NCI-H524 treated with DMSO at 0.1 percent for 48 hours (cell line): Measurements from ENCODE around the gene ZNF384.

Experiments used
- DNase-seq: peaks from one replicate; lab custom pipeline; 2025; lab: John Stamatoyannopoulos, UW

Gene ZNF384

DNA sequence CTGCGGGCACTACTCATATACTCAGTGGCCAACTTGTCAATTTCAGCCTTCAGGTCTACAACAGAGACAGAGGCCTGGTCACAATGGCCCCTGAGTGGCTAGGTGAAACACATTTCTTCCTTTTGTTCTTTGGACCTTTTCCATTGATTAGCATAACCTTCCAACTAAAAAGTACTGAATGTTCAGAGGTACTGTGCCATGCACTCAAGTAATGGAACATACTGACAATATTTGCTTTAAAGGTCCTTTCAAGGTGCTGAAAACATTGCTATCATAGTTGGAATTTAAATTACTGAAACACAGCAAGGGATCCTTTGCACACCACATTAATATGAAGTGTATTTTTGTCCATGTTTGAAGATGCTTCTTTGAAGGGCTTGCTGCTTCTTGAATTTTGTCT is 35.8 kb downstream of the ZNF384 start:
- no peak for DNase-seq

DNA sequence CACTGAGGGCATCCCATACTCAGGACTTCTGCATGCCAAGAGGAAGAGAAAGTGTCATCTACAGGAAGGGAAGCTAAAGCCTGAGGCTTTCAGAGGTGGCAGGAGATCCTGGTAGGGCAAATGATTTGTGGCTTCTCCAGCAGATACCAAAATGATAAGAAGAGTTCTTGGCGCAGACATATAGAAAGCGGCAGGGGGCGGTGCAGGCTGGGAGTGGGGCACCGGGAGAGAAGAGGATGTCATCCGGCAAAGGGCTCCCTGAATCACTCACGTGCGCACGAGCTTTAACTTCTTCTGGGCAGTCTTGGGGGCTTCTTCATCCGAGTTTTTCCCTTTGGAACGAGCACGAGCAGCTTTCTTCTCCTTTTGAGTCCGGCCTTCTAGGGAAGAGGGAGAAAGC is 36.8 kb downstream of the ZNF384 start:
- DNase-seq: no peak

DNA sequence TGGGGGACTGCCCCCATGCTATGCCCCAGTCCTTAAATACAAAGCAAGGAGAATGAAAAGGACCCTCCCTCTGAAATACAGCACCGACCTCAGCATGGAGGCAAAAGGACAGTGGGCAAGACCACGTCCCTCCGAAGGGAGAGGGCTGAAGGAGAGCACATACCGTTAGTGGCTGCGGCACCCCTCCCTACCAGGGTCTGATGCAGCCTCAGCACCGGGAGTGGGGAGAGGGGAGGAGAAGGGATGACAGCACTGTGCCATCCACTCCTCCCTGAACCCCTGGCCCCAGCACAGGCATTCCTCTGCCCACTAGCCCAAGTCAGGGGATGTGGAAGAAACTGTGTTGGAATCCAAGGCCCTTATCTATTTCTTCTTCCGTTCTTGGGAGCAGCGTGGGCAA is 38.3 kb downstream of the ZNF384 start:
- no peak for DNase-seq

DNA sequence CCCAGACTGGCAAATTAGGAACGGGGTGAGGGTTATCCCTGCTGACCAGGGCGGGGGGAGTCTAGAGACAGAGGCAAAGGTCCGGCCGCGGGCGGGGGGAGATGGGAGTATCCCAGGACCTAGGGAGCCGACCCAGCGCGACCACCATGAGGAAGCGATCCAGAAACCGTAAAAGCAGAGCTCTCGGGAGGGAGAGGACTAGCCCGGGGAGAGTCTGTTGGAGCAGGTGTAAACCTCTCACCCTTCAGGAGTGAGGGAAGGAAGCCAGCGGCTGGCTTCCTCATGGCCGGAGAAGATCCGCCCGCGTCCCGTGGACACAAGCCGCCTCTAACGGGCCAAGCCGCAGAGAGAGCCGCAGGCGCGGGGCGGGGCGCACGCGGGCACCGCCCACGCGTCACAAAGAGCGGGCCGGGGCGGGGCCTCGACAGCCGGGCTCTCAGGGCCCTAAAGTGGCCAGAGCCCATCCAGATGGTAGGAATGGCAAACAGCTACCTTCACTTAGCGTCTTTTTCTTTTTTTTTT is 42.0 kb downstream of the ZNF384 start, which contains the start of gene ACRBP:
ACRBP (minus strand) TSS at position 350 of the 522 bp plus-strand sequence; CDS start at position 284, 66 bp downstream.
- DNase-seq: no peak

DNA sequence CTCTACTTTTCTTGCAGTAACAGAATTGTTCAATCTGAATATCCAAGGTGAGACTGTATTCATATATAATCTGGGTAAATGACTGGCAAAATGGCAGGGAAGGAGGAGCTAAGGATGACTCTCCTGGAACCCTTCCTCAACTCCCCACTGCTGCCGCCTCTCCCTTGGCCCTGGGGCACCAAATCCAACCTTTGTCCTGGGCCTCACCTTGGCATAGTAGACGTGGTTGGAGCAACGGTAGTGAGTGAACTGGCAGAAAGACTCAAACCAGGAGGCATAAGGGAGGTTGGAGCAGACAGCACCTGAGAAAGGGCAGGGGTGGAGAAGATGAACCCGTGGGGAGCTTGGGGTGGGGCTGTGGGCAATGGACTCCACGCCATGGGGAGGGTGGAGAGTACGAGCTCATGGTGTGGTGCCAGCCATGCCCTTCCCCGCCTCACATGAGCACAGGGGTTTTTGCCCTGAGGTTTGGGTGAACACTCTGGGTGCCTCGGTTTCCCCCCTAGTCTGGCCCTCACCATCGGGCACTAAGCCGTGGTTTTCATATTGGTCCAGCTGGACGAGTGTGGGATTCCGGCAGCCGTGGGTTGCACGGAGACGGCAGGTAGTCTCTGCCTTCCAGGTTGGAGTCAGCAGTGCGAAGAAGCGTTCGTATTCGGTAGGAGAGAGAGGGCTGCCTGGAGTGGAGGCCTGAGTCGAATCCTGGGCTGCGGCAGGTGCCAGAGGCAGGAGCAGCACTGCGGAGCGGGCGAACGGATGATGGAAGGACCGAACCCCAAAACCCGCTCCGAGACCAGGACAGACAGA is 42.7 kb downstream of the ZNF384 start:
- no peak for DNase-seq

DNA sequence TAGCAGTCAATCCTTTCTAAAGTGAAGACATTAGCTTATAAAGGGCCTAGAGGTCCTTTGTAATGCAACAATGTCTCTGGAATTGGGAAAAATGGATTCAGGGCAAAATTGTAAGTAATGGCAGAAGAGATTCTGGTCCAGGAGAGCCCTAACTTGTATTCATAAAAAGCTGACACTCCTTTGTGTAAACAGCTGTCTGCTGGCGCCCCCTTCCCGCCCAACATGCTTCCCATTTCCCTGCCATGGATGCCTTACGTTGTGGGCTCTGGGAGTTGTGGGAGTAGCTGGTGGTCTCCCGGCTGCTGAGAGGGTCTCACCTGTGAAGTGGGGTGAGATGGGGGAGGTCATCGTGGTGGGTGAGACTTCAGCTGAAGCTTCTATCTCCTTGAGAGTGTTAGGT is 44.3 kb downstream of the ZNF384 start:
- DNase-seq: no peak

DNA sequence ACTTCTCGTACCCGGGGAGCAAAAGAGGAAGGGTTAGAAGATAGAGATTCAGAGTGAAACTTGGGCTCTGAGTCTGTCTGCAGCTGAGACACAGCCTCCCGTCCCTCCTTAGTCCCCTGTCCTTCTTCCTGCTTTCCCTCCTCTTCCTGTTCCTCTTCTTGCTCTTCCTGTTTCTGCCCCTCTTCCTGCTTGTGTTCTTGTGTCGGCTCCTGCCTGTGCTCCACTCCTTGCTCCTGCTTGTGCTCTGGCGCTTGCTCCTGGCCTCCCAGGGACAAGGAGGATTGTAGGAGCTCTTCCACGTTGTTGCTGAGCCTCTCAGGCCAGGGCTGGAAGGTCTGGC is 44.9 kb downstream of the ZNF384 start:
- DNase-seq: no peak

DNA sequence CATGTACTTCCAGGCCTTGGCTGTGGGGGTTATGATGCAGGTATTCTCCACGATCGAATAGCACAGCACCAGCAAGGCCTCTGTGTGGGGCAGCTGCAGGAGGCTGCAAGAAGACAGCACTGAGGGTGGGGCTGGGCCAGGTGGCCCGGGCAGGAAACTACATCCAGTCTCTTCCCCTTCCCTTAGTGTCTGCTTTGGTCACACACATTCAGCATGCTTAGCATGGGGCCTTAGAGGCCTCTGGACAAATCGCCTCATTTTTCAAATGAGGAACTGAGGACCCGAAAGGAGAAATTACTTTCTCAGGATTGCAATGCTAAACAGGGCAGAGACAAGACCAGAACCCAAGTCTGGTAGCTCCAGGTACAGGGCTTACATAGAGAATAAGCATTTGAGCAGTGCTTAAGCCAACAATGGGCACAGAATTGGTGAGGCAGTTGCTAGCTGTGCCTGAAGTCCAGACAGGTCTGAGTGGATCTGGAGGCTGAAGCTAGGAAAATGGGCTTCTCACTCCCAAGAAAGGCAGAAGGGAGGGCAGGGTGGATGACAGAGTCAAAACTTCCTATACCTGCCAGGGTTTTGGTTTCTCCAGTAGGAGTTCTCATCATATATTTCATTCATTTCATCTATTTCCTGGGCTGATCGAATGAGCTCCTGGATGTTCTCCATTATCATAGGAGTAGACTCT is 45.5 kb downstream of the ZNF384 start:
- DNase-seq: no peak

DNA sequence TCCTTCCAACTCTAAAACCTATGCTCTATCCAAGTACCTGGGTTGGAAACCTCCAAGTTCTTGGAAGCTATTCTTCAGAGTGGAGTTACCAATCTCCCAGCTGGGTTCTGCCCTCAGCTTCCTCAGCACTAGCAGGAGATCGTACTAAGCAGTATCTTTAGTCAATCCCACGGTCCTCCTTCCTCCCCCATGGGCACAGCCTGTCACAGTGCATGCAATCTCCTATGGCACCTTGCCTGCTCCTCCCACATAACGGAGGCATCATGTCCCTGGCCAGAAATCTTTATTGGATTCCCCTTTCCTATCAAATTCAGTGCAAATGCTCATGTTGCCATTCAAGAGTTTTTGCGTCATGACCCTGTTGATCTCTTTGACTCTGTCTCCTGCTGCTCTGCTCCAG is 48.0 kb downstream of the ZNF384 start:
- no peak for DNase-seq

DNA sequence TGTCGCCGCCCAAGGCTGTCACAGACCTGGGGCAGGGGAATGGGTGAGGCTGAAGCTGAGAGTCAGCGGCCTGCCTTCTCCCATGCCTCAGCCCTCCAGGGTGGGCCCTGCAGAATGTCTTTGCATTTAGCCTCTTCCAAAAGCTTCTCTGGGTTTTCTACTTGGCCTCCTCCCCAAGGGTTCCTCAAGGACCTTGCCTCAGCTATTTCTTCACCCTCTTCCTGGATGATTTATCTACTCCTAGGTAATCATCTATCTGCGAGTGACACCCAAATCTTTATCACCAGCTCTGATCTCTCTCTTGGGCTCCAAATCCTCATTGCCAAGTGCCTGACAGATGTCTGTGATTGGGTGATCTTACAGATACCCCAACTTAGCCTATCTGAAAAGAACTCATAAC is 48.7 kb downstream of the ZNF384 start:
- no peak for DNase-seq

DNA sequence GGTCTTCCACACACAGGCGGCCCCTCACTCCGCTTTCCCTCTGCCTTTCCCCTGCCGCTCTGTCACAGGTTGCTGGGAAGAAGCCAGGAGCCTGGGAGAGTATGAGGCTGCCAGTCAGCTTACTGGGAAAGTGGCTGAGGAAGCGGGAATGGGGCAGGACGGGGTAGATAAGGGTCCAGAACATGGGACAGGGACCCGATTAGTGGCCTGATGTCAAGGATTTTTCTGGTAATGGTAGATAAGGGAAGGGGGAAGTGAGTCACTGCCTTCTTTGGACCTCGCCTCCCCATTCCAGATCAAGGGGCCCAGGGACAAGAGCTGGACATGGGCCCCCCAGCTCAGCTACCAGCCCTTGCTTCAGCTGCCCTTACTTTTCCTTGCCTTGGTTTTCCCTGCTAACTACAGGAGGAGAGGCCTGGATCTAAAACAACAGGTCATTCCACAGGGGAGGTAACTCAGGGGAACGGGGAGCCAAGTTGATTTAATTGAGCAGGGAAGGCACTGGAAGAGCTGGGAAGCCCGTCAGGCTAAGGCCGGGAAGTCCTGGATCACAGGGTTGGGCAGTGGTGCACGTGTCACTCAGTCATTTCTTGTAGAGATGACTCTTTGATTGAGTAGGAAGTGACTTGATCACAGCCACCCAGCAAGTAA is 49.9 kb downstream of the ZNF384 start:
- no peak for DNase-seq

DNA sequence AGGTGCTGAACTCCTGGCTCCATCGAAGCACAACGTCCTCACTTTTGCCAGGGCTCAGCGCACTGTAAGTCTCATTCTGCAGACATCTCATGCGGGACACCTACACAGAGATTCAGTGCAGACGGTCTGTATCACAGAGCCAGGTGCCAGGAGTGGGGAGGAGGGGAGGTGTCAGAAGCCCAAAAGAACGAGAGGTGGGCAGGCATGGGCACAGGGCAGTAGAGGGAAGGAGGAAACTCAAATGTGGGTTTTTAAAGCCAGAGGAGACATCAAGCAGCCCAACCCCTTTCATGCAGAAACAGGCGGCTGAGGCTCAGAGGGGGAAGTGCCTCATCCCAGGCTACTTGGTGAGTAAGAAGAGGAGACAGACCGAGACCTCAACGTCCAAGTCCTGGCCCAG is 50.9 kb downstream of the ZNF384 start:
- no peak for DNase-seq

DNA sequence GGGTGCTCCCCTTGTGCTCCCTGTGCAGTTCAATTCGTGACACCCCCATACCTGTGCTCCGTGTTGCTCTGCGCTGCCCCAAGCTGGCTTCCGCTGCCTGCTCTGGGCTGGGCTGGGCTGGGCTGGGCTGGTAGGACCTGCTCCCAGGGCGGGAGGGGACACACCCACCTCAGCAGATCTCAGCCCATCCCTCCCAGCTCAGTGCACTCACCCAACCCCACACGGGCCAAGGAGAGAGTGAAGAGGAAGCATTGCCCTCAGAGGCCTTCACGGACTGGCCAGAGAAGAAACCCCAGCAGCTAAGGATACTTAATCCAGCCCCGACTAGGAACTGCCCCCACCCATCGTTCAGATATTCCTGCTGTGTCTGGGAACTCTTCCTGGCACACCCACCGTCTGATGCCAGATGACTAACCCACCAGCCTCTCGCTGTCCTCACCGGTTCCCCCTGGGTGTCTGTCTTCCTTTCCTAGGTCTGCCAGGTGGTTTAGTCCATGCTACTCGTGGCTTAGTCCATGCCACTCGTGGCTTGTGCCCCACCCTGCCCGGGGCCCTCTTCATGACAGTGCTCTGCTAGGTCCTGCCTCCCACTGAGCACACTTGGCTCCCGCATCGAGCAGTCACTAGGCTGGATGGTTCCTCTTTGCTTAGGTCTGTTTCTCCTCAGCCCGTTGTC is 53.2 kb downstream of the ZNF384 start, which contains the start of gene LPAR5:
LPAR5 (minus strand) TSS at position 104 of the 676 bp plus-strand sequence. CDS start 14,711 bp downstream, outside the sequence.
- no peak for DNase-seq

DNA sequence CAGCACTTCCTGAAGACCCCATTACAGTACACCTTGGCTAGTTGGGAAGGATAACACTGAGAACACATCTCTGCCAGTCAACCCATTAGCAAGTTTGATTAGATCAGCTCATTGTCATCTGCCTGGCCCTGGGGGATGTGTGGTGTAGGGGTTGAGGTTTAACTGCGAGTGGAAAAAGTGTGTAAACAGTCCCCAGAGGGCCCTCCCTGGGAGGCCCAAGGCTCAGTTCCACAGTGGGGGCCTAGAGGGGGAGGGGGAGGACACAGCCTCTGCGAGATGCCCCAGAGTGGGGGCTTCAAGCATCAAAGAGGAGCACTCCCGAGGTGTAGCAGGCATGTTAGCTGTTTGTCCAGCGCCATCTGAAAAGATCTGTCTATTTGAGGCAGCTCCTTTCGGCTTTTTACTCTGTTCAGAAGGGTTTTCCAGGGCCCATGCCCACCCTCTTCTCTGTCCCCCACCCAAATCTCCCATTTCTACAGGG is 53.8 kb downstream of the ZNF384 start:
- no peak for DNase-seq

DNA sequence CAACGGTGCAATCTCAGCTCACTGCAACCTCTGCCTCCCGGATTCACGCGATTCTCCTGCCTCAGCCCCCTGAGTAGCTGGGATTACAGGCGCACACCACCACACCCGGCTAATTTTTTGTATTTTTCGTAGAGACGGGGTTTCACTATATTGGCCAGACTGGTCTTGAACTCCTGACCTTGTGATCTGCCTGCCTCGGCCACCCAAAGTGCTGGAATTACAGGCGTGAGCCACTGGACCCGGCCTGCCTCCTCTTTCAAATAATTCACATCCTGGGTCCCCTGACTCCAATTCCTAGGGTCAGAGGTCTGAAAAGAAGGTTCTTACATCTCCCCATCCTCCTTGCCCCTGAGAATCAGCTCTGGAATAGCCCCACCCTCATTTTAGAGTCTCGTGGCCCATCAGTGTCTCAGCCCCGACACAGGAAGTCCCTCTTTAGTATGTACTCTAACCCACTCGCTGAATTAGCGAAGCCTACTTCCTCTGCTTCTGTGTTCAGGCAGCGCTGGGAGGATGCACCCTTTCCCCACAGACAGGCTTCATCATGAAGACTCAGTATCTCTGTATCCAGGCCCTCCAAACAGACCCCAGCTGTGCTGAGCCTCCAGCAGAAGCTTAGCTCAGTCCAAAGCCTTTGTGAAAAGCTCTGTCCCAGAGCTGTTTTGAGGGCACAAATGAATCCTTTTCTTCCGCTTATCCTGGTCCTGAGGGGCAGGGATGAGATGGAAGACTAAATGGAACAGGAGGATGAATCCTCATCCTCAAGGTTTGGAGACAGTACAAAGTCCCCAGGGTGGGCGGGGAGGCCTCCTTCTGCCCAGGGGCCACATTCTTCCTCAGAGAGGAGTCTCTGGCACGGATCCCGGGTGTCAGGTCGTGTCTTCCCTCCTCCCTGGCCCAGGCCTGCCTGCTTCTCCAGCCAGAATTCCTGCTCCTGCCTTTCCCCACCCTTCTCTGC is 56.9 kb downstream of the ZNF384 start:
- DNase-seq: no peak

DNA sequence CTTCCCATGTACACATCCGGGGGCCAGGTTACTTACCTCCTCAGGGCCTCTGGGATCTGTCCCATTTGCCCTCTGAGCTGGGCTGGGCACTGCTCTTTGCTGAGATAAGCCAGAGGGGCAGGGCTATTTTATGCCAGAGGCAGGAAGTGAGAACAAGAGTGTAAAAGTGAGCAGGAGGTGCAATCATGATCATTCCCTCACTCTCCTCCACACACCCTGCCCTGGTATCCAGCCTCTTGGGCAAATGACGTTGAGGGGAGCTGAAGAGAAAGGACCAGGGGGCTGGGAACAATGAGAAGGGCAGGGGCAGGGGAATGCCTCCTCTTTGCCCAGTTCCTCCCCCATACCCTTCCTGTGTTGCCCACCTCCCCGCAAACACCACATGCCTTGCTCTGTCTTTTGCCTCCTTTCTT is 57.6 kb downstream of the ZNF384 start:
- no peak for DNase-seq

DNA sequence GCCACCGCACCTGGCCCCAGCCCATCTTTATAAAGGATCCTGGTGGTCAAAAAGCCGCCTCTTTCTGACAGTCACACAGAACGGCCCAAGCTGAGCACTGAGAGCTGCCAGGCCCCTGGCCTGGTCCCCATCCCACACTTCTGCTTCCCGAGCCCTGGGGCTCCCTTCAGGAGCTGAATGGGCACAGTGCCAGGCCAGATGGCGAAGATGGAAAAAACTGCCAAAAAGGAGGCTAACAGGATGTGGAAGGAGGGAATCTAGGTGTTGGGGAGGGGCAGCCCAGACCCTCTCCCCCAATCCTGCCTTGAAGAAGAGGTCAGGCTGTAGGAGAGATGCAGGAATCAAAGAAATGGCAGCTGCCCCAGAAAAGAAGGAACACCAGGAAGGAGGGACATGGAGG is 58.4 kb downstream of the ZNF384 start:
- peak; percentile 48 for DNase-seq

DNA sequence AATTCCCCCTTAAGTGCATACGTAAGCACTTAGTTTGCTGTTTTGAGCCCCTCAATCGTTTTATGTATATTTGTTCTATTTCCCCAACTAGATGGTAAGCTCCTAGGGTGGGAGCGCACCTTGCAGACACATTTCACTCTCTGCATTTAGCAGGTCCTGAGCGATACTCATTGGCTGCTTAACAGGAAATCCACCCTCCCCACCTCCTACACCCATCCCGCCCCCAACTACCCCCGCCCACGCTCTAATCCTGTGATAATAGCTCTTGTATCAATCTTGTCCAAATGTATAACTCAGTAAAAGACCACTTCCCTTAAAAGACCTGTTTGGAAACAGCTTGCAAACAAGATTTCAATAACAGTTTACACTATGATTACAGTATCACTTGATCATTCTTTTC is 61.6 kb downstream of the ZNF384 start:
- DNase-seq: peak; percentile 22

DNA sequence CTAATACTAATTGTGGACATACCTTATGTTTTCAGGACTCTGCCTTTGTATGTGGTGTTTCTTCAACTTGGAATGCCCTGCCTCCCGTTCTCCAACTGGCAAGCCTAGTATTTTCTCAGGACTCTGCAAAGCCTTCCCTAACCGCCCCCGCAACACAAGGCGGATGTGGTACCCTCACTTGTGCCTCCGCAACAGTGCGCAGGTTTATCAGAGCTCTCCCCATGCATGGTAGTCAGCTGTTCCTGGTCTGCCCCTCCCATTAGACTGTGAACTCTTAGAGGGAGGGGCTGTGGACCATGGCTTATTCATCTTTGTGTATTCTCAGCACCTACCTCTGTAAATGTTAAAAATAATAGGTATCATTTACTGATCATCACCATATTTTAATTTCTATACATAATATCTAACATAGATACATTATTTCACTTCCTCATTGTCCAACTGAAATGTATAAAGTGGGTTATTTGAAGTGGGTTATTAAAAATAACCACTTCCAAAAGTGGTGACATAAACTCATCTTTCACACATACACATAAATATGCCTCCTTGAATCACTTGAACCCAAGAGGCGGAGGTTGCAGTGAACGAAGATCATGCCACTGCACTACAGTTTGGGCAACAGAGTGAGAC is 62.4 kb downstream of the ZNF384 start:
- DNase-seq: no peak

DNA sequence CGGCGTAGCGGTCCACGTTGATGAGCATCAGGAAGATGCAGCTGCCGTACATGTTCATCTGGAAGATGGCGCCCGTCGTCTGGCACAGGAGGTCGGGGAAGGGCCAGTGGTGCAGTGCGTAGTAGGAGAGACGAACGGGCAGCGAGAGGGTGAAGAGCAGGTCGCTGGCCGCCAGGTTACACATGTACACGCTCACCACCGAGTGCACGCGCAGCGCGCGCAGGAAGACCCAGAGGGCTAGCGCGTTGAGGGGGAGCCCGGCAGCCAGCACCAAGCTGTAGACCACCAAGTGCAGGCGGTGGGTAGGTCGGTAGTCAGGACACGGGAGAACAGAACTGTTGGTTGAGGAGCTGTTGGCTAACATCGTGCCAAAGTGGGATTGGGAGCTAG is 68.3 kb downstream of the ZNF384 start:
- no peak for DNase-seq
